Adrenal gland (tissue), 5 donors: Measurements from ENCODE around the gene C1orf146.

Source experiments
- POLR2A ChIP-seq, 2 donors: fragments of 450-650 bp; IDR thresholded peaks; one replicate each; pipeline ENCODE4 v1.6.1; 2017; ENCODE audit warnings: antibody characterized with exemption in 2 of 2, mild to moderate bottlenecking in 2 of 2, moderate library complexity in 1 of 2
- TF ChIP-seq, protein P1 (sequence below), 6 experiments: fragments of 450-650 bp in 4 of 6; fragments of 200-600 bp in 2 of 6; sonication (generic) in 1 of 6; IDR thresholded peaks; 1 replicate in 5 of 6; 2 replicates in 1 of 6; pipeline versions ENCODE4 v1.5.1 to v1.8.0; 2016 to 2021; ENCODE audit warnings: antibody characterized with exemption in 6 of 6, mild to moderate bottlenecking in 2 of 6, moderate library complexity in 1 of 6
- donor health status: DM: no; HTN: no; CAD: no.

DNA sequence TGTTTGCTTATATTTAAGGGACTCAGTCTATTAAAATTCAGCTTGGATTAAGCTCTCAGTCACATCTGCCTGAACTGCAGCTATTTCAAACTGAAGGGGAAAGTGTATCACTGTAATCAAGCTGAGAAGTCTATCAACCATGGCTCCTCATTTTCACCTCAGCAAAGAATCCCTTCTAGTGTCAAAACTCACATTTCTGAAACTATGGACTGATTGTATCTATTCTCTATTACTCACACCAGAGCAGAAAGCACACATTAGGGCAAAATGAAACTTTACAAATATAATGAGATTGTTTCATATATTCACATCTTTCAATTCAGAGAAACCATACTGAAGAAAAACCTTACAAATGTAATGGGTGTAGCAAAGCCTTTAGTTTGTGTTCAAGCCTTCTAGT is 14.6 kb upstream of the C1orf146 start:
- TF ChIP-seq POLR2A (IDR thresholded peaks at IDR 0.05), result no peak
- TF ChIP-seq, protein P1, sequence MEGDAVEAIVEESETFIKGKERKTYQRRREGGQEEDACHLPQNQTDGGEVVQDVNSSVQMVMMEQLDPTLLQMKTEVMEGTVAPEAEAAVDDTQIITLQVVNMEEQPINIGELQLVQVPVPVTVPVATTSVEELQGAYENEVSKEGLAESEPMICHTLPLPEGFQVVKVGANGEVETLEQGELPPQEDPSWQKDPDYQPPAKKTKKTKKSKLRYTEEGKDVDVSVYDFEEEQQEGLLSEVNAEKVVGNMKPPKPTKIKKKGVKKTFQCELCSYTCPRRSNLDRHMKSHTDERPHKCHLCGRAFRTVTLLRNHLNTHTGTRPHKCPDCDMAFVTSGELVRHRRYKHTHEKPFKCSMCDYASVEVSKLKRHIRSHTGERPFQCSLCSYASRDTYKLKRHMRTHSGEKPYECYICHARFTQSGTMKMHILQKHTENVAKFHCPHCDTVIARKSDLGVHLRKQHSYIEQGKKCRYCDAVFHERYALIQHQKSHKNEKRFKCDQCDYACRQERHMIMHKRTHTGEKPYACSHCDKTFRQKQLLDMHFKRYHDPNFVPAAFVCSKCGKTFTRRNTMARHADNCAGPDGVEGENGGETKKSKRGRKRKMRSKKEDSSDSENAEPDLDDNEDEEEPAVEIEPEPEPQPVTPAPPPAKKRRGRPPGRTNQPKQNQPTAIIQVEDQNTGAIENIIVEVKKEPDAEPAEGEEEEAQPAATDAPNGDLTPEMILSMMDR (IDR thresholded peaks at IDR 0.05), result no peak
